ENCODE results near the gene EXOC5.

Gene EXOC5

GRCh38 chr14:57161583-57162234 is 107.0 kb downstream of the EXOC5 start:
- no peak for DNase-seq

GRCh38 chr14:57160333-57160732 is 108.4 kb downstream of the EXOC5 start:
- no peak for DNase-seq

- no peak for DNase-seq
Observed at GRCh38 chr14:57153286-57153685, 115.4 kb downstream of the EXOC5 start.

All from inflammatory macrophage treated with lipopolysaccharide for 1 hour (primary cell).